HG03342 (cell line): ENCODE data around the gene SIL1.

Experiments
- ATAC-seq: cut with Tn5 transposase; IDR thresholded peaks from one replicate; pipeline ENCODE4 v1.9.1; 2021; ENCODE audit warnings: mild to moderate bottlenecking, moderate library complexity; ENCODE audit not compliant: unreplicated experiment

Gene SIL1

DNA sequence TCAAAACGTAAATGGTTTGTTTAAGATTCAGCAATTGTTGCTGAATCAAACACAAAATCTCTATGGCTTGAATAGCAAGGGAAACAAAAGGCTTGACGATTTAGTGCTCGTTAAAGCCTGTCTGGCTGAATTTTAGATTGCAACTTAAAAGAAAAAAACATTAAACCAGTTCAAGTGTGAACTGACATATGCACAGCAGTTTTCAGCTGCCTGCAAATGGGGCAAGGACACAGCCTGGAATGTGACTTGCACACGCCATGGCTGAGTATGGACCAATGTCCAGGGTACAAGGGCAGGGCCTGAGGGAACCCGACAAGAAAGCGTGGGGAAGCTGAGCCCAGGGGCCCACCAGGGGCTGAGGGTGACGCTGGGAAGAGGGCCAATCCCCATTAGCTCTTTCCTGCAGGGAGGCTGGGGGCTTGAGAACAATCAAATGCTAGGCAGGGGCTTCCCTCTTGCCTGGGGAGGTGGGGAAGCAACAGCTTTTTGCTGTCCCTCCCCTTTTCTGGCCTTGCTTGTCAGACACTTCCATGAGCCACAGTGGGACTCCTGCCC is 233.4 kb downstream of the SIL1 start:
- ATAC-seq = no peak

DNA sequence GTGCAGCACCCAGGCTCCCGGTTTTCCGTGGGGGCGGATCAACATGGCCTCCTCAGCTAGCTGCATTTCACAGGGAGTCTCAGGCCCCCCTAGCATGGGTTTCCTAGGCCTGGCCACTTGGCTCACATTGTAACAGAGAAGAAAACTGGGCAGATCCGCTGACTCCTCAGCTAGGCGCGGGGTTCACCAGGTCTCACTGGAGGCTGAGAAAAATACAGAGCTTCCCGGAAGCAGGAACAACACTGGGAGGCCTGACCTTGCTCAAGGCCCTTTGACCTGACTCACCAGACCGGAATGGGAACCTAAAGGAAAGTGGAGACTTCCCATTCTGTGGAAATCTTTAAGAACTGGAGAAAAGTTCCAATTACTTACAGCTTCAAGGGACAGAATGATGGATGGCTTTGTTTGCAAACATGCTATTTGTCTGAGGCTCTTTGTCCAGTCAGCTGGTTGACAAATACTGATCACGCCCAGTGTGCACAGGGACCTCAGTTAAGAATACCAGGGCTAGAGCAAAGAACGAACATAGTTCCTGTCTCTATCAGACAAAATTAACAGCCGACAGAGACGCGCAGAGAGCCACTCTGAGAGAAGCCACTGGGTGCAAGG is 234.3 kb downstream of the SIL1 start:
- no peak for ATAC-seq

DNA sequence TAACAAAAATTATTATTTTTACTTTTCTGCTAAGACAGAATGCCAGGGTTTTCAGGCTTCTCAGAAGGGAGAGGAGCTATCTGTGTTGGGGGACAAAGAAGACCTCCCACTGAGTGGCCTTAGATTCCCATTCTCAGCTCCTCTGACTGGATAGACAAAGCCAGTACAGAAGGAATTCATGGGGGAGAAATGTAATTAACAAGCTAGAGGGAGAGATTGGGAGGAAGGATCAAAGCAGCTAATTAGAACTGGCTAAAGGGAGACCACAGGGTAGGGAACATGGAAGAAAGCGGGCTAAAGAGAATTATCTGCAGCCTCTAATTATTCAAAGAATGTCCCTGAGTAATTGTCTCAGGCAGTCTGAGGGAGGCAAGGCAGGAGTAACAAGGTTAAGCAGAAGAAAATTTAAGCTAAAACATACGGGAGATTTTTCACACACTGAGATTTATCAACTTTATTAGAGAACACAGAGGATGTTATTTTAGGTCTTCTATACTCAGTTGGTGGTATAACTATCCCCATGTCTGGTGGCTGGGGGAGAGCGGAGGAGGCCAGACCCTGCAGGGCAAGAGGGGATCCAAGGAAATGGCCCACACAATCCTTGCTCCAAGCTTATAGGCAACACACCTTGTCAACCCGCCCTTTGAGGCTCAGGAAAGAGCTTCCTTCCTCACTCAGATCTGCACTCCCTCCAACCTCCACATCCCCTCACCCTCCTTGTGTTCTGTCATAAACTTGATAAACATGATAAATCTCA is 235.4 kb downstream of the SIL1 start:
- no peak for ATAC-seq

DNA sequence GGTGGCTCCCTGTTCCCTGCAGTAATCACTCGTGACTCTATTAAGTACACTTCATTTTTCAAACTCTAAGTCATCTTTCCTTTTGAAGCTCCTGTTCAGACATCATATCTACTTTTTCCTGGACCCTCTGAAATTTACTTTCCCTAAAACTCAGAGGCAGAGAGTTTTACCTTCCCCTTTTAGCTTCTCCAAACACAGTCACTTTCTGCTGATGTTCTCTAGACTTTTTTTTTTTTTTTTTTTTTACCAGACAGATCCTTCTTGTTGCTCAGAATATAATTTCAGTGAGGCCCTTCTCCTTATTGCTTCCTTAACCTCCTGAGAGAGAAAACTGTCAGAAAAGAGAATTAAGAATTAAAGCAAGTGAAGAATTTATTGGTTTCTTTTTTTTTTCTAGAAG is 236.4 kb downstream of the SIL1 start:
- no peak for ATAC-seq

DNA sequence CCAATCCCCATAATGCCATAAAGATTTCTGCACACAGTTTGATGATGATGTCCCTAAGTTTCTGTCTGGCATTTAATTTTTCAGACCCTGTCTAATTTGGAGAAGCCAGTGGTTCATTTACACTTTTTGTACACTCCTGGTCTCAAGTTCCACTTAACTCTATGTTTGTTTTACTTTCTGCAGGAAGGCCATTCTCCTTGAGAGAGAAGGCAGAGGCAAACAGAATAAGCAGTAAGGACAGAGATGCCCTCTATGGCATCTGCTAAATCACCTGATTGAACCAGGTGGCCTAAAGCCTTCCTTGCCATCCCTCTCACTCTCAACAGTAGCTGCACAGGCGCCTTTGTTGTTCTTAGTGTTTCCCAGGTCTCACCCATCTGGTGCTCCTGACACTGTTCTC is 236.9 kb downstream of the SIL1 start:
- no peak for ATAC-seq

DNA sequence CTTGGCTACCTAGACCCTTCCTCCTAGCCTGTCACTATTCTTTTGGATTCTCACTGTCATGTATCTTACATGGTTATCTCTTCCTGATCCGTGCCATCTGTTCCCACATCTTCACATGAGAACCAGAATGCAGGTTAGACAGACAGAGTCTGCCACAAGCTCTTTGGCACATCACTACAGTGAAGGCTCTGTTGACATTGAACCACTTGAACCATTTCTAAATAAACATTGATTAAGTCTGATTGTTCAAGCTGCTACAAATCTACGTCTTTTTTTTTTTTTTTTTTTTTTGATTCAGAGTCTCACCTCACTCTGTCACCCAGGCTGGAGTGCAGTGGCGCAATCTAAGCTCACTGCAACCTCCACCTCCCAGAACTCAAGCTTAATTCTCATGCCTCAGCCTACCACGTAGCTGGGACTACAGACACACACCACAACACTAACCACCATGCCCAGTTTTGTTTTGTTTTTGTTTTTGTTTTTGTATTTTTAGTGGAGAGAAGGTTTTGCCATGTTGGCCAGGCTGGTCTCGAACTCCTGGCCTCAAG is 237.9 kb downstream of the SIL1 start:
- ATAC-seq = no peak

DNA sequence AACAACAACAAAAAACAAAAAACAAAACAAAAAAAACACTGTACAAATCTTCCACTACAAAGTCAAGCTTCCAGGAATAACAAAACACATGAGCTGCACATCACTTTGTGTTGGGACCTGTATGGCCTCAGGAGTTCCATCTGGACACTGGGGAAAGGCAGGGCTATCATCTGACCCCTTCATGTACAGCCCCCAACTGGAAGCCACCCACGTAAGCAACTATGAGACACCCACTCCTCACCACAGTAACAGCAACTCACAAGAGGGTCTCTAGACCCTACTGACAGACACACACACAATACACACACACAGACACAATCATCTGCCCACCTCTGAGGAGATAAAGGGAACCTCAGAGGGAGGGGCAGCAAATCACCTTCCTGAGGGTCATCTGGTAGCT is 241.4 kb downstream of the SIL1 start:
- no peak for ATAC-seq

DNA sequence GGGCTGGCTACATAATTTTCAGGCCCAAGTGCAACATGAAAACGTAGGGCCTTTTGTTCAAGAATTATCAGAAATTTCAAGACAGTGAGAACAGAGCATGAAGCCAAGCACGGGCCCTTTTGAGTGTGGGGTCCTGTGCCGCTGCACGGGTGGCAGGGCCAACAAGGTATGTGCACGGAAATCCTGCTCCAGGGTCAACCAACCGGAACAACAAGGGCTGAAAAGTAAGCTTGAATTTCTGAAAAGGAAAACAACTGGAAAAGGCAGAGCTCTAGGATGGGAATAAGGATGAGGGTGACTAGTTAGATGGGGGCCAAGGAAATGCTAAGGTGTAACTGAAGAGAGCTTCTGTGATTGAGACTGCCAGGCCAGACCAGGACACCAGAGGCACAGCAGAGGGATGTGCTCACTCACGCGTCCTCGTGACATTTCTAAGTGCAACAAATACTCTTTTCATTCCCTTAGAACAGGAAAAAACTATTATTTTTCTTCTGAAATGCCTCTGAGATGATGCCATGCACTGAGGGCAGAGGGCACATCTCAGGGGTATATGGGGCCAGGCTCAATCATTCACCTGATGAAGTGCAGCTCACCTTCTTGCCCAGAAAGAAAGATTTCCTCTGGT is 242.4 kb downstream of the SIL1 start:
- ATAC-seq = no peak

DNA sequence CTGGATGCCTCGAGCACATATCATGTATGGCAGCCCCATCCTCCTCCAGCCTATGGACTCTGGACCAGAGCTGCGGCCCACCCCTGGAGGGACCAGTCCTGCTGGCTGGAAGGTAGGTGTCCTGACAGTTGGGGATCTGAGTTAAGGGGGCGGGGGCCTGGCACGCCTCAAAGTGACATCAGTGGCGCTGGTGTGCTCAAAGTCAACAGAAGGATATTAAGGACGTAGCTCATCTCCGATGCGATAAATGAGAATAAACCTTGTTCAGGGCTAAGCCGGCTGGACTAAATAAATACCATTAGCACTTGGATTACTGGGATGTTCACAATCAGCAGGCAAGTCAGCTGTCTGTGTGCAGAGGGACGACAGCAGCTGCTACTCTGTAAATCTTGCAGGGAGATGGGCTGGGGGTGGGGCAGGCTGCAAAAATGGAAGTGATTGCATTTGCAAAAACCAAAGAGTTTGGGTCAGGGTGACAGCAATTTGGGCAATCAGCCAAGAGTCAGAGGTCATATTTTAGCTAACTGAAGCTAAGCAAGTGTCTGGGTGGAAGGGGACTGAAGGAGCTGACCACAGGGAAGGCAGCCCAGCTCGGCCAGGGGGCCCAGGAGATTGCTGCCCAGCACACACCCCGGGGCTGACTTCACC is 243.0 kb downstream of the SIL1 start:
- no peak for ATAC-seq

DNA sequence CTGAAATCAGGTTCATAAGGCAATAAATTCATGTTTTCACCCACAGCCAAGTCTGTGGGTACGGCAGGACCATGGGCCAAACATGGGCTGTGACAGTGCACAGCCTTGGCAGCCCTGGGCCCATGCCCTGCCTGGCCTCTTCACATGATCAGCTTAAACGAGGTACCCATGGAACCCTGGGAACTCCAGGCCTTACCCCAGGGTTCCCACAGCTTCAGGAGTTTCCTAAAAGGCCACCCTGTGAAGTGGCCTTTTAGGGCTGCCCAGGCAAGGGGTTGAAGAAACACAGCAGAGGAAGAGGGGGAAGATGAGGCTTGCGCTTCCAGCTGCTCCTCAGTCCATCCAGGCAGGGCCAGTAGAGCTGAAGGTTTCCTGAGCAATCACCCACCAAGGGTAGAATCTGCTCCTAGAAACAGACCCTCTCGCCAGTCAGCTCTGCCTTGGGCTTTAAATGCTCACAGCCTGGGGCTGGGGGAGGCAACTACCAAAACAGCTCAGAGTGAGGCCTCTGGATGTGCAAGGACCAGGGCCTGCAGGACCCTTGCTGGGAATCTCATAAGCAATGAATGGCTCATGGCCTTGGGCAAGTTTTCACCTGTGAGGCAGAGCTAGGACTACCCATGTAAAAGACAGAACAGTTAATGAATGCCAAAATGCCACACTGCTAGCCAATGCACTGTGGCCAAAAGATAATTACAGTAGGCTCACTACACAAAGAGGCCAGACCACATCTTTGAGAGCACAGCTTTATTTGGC is 243.7 kb downstream of the SIL1 start:
- ATAC-seq = no peak

DNA sequence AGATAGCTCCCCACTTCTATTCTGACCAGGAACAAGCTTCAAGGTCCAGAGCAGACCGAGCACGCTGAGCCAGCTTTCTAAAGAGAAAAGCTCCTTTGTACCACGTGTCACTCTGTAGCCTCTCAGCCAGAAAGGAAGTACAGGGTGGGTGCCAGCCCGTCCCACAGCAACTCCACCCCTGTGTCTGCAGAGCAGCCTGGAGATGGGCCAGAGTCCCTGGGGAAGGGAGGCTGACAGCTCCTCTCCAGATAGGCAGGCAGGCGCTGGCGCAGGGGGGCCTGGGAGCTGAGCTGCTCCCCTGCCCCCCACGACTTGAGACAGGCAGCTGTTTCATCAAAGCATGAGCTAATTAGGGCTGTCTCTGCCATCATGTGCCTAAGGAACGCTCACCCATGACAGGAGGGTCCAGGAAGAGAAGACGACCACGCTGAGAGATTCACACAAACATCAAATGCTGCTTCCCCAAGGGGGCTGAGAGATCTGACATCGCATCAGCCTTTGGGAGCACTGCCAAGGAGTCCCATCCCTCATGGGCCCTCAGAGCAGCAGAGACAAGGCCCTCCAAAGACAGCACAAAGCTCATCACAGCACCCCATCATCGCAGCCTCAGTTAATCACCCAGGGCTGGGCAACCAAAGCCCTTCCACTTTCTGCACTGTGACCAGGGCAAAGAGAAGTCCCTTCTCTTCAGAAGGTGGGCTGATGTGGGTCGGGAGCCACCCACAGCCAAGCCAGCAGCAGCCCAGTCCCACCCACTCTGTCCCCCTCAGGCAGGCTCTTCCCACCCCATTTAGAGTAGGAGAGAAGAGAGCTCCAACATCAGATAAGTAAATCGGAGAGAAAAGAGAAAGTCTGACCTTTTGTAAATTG is 244.5 kb downstream of the SIL1 start:
- ATAC-seq = no peak

DNA sequence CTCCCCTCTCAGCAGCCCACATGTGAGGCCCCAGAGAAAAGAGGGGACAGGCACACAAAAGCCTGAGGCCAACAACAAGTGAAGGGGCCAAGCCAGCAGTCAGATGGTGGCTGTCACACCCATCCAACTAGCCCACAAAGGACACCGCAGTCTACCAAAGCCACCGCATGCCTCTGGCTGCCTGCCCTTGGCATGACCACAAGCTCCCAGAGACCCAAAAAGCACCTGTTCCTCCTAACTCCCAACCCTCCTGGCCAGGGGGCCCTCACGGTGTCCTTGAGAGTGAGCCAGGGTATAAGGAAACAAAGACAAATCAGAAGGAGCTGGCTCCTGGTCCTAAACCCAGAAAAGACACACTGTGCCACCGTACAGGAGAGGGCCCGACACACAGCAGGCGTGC is 245.2 kb downstream of the SIL1 start:
- ATAC-seq = no peak

DNA sequence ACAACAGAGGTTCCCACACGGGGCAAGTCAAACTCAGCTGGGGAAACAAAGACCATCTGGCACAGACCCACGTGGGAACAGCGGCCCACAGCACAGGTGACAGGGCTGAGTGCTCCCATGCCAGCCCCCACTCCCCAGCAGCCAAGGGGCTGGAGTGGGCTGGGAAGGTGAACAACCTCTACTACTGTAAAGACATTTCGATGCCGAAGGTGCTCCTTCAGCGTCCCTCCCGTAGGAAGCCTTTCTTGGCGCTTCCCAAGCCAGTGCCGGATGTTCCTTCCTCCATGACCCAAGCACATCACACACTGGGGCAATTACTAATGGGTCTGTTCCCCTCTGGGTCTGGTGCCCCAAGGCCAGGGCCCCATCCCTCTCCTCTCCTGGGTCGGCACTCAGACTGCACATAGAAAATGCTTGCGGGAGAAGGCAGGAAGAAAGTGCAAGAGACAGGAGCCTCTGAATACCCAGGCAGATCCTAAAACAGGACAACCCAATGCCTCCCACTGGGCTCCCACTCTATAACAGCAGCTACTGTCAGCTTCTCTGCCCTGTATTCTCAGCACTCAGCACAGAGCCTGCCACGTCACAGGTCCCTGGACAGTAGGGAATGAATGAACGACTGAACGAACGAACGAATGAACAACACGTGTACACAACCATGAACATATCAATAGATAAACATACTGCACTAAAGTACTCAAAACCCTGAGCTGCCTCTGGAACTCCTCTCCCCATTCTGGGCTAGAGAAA is 246.0 kb downstream of the SIL1 start:
- ATAC-seq = no peak

DNA sequence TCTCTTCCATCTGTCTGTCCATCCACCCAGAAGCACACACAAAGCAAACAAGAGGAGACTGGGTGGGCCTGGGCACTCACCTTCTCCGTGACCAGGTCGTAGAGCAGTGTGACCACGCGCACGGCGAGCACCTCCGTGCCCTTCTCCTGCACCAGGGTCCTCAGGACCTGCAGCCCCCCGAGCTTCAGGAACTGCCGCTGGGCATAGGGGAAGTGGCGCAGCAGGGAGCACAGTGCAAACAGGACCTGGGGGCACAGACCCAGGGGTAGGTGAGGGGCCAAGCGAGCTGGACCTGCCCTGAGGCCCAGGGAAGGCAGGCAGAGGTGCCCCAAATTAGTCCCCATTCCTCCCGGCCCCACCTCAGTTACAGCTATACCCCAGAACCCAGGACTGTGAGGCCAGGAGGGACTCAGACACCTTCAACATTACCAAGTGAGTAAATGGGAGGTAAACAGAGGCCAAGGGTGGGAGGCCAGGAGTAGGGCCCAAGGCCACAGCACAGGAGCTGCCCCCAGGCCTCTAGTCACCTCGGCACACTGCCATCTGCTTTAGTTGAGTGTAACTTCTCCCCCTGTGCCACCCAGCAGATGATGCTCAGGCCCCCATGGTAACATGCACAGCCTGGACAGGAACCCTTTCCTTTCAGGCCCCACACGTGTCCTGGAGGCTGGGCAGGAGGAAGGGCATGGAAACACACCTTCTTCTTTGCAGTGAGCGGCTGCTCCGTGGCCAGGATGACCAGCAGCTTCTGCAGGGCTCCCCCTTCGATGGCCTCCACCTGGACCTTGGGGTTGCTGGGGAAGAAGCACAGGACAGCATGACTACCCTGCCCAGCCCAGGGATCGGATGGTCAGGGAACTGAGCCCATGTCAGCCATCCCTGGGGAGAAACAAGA is 246.8 kb downstream of the SIL1 start:
- no peak for ATAC-seq

DNA sequence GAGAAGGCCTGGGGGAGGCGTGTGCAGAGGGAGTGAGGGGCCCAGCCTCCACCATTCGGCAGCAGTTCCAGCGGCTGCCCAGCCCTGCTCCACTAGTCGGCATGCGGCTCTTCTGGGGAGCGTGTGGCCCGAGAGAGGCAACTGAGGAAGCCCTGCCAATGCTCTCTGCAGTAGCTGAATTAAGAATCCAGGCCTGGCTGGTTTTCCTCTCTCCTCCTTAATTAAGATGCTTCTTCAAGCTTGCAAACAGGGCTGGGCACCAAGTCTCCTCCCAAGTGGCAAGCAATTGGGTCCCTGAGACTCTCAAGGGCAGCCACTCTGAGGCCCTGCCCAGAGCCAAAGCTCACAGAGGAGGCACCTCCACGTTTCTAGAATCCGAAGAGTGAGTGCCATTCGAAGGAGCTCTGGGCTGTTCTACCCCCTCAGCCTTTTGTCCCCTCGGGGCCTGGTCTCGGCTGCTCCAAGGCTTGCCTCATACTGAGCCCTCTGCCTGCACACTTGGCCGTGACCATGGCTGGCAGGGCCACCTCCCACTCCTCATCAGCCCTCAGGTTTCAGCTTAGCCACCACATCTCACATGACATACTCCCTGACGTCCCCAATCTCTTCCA is 247.6 kb downstream of the SIL1 start:
- ATAC-seq = no peak

DNA sequence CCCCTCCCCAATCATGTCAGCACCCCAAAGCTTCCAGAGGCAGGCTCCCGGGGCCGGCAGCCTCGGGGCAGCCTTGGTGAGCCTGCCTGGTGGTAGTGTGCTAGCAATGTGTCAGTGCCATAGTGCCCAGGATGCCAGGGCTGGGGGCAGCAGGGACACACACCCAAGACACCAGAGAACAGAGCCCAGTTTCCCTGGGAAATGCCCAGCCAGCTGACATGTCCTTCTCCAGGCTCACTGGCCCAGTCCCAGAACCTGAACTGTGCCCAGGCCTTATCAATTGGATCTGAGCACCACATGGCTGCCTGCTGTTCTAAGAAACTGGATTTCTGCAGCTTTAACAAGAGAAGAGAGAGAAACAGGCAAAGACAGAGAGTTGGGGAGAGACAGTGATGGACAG is 248.2 kb downstream of the SIL1 start:
- ATAC-seq = no peak

DNA sequence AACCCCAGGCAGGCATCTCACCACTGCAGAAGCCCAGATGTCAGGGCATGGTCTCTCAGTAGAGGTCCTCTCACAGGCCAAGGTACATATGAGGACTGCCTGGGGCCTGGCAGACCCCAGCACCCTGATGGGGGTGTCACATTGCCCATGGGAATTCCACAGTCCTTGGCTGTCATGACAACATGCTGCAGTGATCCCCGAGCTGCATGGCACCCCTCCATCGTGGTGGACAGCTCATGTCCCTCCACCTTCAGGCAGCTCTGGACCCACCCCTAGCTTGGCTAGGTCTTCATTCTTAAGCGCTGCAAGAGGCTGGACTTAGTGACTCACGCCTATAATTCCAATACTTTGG is 249.0 kb downstream of the SIL1 start:
- ATAC-seq = no peak
